ENCODE data around the gene RELCH.

- no peak for TF ChIP-seq POLR2AphosphoS5 (IDR thresholded peaks at IDR 0.05; ENCODE audit: borderline replicate concordance, low read depth, low read length)
- TF ChIP-seq EZH2 (IDR thresholded peaks at IDR 0.05) = no peak
- TF ChIP-seq FOXP2 (optimal IDR thresholded peaks at IDR 0.05; ENCODE audit: control extremely low read depth, extremely low read length, insufficient read depth) = no peak
Observed at GRCh38 chr18:62196980-62197379, 9.9 kb downstream of the RELCH start.

Measured in SK-N-MC (cell line).